Measurements from ENCODE around the gene ARHGAP10.

The ARHGAP10 gene

GRCh38 chr4:147927377-147928137 lies 195.7 kb downstream of the ARHGAP10 start:
- Histone ChIP-seq H3K9ac (ENCODE audit: low read length in 5 of 5) (no peak overlapping the region), H3K4me1 (ENCODE audit: control insufficient read depth in 5 of 5, insufficient read depth in 5 of 5, low read length in 5 of 5) (no peaks in the 10 kb centered on the region), H3K36me3 (ENCODE audit: control insufficient read depth in 5 of 5, insufficient read depth in 5 of 5, low read length in 5 of 5) (peaks cover 3 to 30% (median 18%) of the 10 kb centered on the region in 5 donors), H3K27ac (ENCODE audit: low read depth, low read length) (no peak overlapping the region), H3K9me3 (ENCODE audit: control insufficient read depth in 5 of 5, low read length in 5 of 5) (no peaks in the 10 kb centered on the region), H3K27me3 (ENCODE audit: control insufficient read depth in 5 of 5, insufficient read depth in 4 of 5, low read length in 5 of 5) (no peaks in the 10 kb centered on the region), H3K4me3 (ENCODE audit: low read depth in 1 of 5, low read length in 5 of 5) (no peak overlapping the region)

- Histone ChIP-seq H3K4me1 (ENCODE audit: control insufficient read depth in 5 of 5, insufficient read depth in 5 of 5, low read length in 5 of 5) (no peaks in the 10 kb centered on the region), H3K9ac (ENCODE audit: low read length in 5 of 5) (no peak overlapping the region), H3K9me3 (ENCODE audit: control insufficient read depth in 5 of 5, low read length in 5 of 5) (no peaks in the 10 kb centered on the region), H3K27ac (ENCODE audit: low read depth, low read length) (no peak overlapping the region), H3K4me3 (ENCODE audit: low read depth in 1 of 5, low read length in 5 of 5) (no peak overlapping the region), H3K27me3 (ENCODE audit: control insufficient read depth in 5 of 5, insufficient read depth in 4 of 5, low read length in 5 of 5) (no peaks in the 10 kb centered on the region), H3K36me3 (ENCODE audit: control insufficient read depth in 5 of 5, insufficient read depth in 5 of 5, low read length in 5 of 5) (peaks cover 3 to 30% (median 22%) of the 10 kb centered on the region in 5 donors)
These were observed 196.5 kb downstream of the ARHGAP10 start for GRCh38 chr4:147928400-147928799.

GRCh38 chr4:147929746-147930145 lies 197.9 kb downstream of the ARHGAP10 start:
- Histone ChIP-seq H3K9ac (ENCODE audit: low read length in 5 of 5) (no peak overlapping the region), H3K27ac (ENCODE audit: low read depth, low read length) (no peak overlapping the region), H3K27me3 (ENCODE audit: control insufficient read depth in 5 of 5, insufficient read depth in 4 of 5, low read length in 5 of 5) (no peaks in the 10 kb centered on the region), H3K4me3 (ENCODE audit: low read depth in 1 of 5, low read length in 5 of 5) (no peak overlapping the region), H3K9me3 (ENCODE audit: control insufficient read depth in 5 of 5, low read length in 5 of 5) (no peaks in the 10 kb centered on the region), H3K36me3 (ENCODE audit: control insufficient read depth in 5 of 5, insufficient read depth in 5 of 5, low read length in 5 of 5) (peaks cover 6 to 28% (median 24%) of the 10 kb centered on the region in 5 donors), H3K4me1 (ENCODE audit: control insufficient read depth in 5 of 5, insufficient read depth in 5 of 5, low read length in 5 of 5) (no peaks in the 10 kb centered on the region)

DNA sequence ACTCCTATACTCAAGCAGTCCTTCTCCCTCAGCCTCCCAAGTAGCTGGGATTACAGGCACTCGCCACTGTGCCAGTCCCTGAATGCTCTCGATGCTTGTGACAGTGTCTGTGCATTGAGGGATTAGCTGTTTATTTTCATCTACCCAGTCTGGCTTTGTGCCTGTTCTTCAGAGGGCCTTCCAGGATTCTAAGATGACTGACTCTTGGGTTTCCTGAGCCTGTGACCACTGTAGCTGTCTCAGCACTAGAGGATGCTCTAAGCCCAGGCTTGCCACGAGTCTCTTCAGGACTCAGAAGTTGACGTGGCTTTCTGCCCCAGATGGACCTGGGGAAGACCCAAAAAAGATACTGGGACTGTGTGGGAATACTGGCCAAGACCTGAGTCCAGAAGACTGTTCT lies 201.4 kb downstream of the ARHGAP10 start:
- Histone ChIP-seq H3K4me1 (ENCODE audit: control insufficient read depth in 5 of 5, insufficient read depth in 5 of 5, low read length in 5 of 5) (no peaks in the 10 kb centered on the region), H3K27ac (ENCODE audit: low read depth, low read length) (no peak overlapping the region), H3K4me3 (ENCODE audit: low read depth in 1 of 5, low read length in 5 of 5) (no peak overlapping the region), H3K9me3 (ENCODE audit: control insufficient read depth in 5 of 5, low read length in 5 of 5) (no peaks in the 10 kb centered on the region), H3K9ac (ENCODE audit: low read length in 5 of 5) (no peak overlapping the region), H3K27me3 (ENCODE audit: control insufficient read depth in 5 of 5, insufficient read depth in 4 of 5, low read length in 5 of 5) (no peaks in the 10 kb centered on the region), H3K36me3 (ENCODE audit: control insufficient read depth in 5 of 5, insufficient read depth in 5 of 5, low read length in 5 of 5) (peaks cover 3 to 18% (median 11%) of the 10 kb centered on the region in 5 donors)

- peaks cover 3 to 18% (median 9%) of the 10 kb centered on the region in 5 donors for H3K36me3 ChIP-seq (ENCODE audit: control insufficient read depth in 5 of 5, insufficient read depth in 5 of 5, low read length in 5 of 5)
- H3K4me1 ChIP-seq (ENCODE audit: control insufficient read depth in 5 of 5, insufficient read depth in 5 of 5, low read length in 5 of 5), result no peaks in the 10 kb centered on the region
- no peak overlapping the region for H3K4me3 ChIP-seq (ENCODE audit: low read depth in 1 of 5, low read length in 5 of 5)
- H3K27ac ChIP-seq (ENCODE audit: low read depth, low read length), result no peak overlapping the region
- no peaks in the 10 kb centered on the region for H3K9me3 ChIP-seq (ENCODE audit: control insufficient read depth in 5 of 5, low read length in 5 of 5)
- H3K9ac ChIP-seq (ENCODE audit: low read length in 5 of 5), result no peak overlapping the region
- no peaks in the 10 kb centered on the region for H3K27me3 ChIP-seq (ENCODE audit: control insufficient read depth in 5 of 5, insufficient read depth in 4 of 5, low read length in 5 of 5)
These were observed 201.9 kb downstream of the ARHGAP10 start for GRCh38 chr4:147933779-147934178.

DNA sequence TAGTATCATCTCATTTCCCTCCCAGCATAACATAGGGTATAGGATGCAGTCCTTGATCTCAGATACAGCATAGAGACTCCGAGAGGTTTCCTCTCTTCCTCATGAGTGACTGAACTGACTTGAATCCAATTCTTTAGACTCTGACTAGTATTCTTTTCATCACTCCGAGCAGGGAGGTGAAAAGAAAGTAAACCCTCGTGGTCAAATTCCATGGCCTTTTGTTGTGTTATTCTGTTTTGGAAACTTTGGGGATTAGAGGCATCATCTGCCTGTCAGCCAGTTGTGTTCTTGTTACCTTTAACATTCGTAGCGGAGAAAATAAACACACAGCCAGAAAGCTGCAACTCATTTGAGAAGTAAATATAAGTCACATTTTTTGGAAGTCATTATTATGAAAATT lies 206.6 kb downstream of the ARHGAP10 start:
- Histone ChIP-seq H3K27ac (ENCODE audit: low read depth, low read length) (no peak overlapping the region), H3K9ac (ENCODE audit: low read length in 5 of 5) (no peak overlapping the region), H3K4me1 (ENCODE audit: control insufficient read depth in 5 of 5, insufficient read depth in 5 of 5, low read length in 5 of 5) (peaks cover 0 to 7% (median 0%) of the 10 kb centered on the region in 5 donors), H3K9me3 (ENCODE audit: control insufficient read depth in 5 of 5, low read length in 5 of 5) (no peaks in the 10 kb centered on the region), H3K36me3 (ENCODE audit: control insufficient read depth in 5 of 5, insufficient read depth in 5 of 5, low read length in 5 of 5) (peaks cover 8 to 26% (median 14%) of the 10 kb centered on the region in 5 donors), H3K27me3 (ENCODE audit: control insufficient read depth in 5 of 5, insufficient read depth in 4 of 5, low read length in 5 of 5) (no peaks in the 10 kb centered on the region), H3K4me3 (ENCODE audit: low read depth in 1 of 5, low read length in 5 of 5) (no peak overlapping the region)

- peaks cover 0 to 7% (median 0%) of the 10 kb centered on the region in 5 donors for H3K4me1 ChIP-seq (ENCODE audit: control insufficient read depth in 5 of 5, insufficient read depth in 5 of 5, low read length in 5 of 5)
- no peak overlapping the region for H3K27ac ChIP-seq (ENCODE audit: low read depth, low read length)
- H3K4me3 ChIP-seq (ENCODE audit: low read depth in 1 of 5, low read length in 5 of 5), result no peak overlapping the region
- H3K27me3 ChIP-seq (ENCODE audit: control insufficient read depth in 5 of 5, insufficient read depth in 4 of 5, low read length in 5 of 5), result no peaks in the 10 kb centered on the region
- H3K9me3 ChIP-seq (ENCODE audit: control insufficient read depth in 5 of 5, low read length in 5 of 5), result no peaks in the 10 kb centered on the region
- peaks cover 9 to 27% (median 18%) of the 10 kb centered on the region in 5 donors for H3K36me3 ChIP-seq (ENCODE audit: control insufficient read depth in 5 of 5, insufficient read depth in 5 of 5, low read length in 5 of 5)
- no peak overlapping the region for H3K9ac ChIP-seq (ENCODE audit: low read length in 5 of 5)
These were observed 208.3 kb downstream of the ARHGAP10 start for GRCh38 chr4:147940171-147940570.

DNA sequence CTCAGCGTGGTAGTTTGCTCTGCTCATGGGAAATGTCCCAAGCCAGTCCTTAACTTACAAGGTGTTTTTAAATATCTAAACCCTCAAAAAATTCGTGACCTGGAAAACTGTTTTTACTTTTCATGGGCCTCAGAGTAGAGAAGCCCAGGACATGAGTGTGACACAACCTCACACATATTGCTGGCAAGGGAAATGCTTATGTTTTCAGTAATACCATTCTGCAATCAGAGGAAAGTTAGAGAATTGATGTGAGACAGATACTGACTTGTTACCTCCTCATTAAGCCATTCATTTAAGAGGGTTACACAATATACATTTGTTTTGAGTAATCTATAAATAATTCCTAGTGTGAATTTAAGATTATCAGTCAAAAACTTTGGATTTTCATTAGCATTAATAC lies 209.5 kb downstream of the ARHGAP10 start:
- Histone ChIP-seq H3K9me3 (ENCODE audit: control insufficient read depth in 5 of 5, low read length in 5 of 5) (no peaks in the 10 kb centered on the region), H3K9ac (ENCODE audit: low read length in 5 of 5) (no peak overlapping the region), H3K27ac (ENCODE audit: low read depth, low read length) (no peak overlapping the region), H3K36me3 (ENCODE audit: control insufficient read depth in 5 of 5, insufficient read depth in 5 of 5, low read length in 5 of 5) (peaks cover 13 to 39% (median 22%) of the 10 kb centered on the region in 5 donors), H3K27me3 (ENCODE audit: control insufficient read depth in 5 of 5, insufficient read depth in 4 of 5, low read length in 5 of 5) (no peaks in the 10 kb centered on the region), H3K4me3 (ENCODE audit: low read depth in 1 of 5, low read length in 5 of 5) (no peak overlapping the region), H3K4me1 (ENCODE audit: control insufficient read depth in 5 of 5, insufficient read depth in 5 of 5, low read length in 5 of 5) (peaks cover 0 to 7% (median 0%) of the 10 kb centered on the region in 5 donors)

GRCh38 chr4:147942729-147943128 lies 210.8 kb downstream of the ARHGAP10 start:
- Histone ChIP-seq H3K36me3 (ENCODE audit: control insufficient read depth in 5 of 5, insufficient read depth in 5 of 5, low read length in 5 of 5) (peaks cover 19 to 50% (median 31%) of the 10 kb centered on the region in 5 donors), H3K4me1 (ENCODE audit: control insufficient read depth in 5 of 5, insufficient read depth in 5 of 5, low read length in 5 of 5) (peaks cover 0 to 7% (median 0%) of the 10 kb centered on the region in 5 donors), H3K27me3 (ENCODE audit: control insufficient read depth in 5 of 5, insufficient read depth in 4 of 5, low read length in 5 of 5) (no peaks in the 10 kb centered on the region), H3K9ac (ENCODE audit: low read length in 5 of 5) (no peak overlapping the region), H3K27ac (ENCODE audit: low read depth, low read length) (no peak overlapping the region), H3K9me3 (ENCODE audit: control insufficient read depth in 5 of 5, low read length in 5 of 5) (no peaks in the 10 kb centered on the region), H3K4me3 (ENCODE audit: low read depth in 1 of 5, low read length in 5 of 5) (no peak overlapping the region)

GRCh38 chr4:147943159-147943638 lies 211.3 kb downstream of the ARHGAP10 start:
- H3K27me3 ChIP-seq (ENCODE audit: control insufficient read depth in 5 of 5, insufficient read depth in 4 of 5, low read length in 5 of 5), result no peaks in the 10 kb centered on the region
- H3K27ac ChIP-seq (ENCODE audit: low read depth, low read length), result no peak overlapping the region
- peaks cover 0 to 7% (median 0%) of the 10 kb centered on the region in 5 donors for H3K4me1 ChIP-seq (ENCODE audit: control insufficient read depth in 5 of 5, insufficient read depth in 5 of 5, low read length in 5 of 5)
- no peak overlapping the region for H3K9ac ChIP-seq (ENCODE audit: low read length in 5 of 5)
- no peak overlapping the region for H3K4me3 ChIP-seq (ENCODE audit: low read depth in 1 of 5, low read length in 5 of 5)
- H3K9me3 ChIP-seq (ENCODE audit: control insufficient read depth in 5 of 5, low read length in 5 of 5), result no peaks in the 10 kb centered on the region
- peaks cover 19 to 52% (median 34%) of the 10 kb centered on the region in 5 donors for H3K36me3 ChIP-seq (ENCODE audit: control insufficient read depth in 5 of 5, insufficient read depth in 5 of 5, low read length in 5 of 5)

Data from subcutaneous abdominal adipose tissue (tissue), 5 donors.